Right cardiac atrium (tissue), 5 donors: ENCODE measurements around the gene SLC2A14. TPM values are rescaled to one million over a fixed set of nuclear protein-coding genes. Genes with fewer than 3 reads are reported as not detected.
"Not testable (repeated sequence)": the region's sequence is repeated elsewhere in the genome, so short reads cannot be mapped to it uniquely, and the experiment has no call there.

Source experiments
- ATAC-seq, 2 donors: fragments of 200-7000 bp; cut with Tn5 transposase; one replicate each; pipeline versions ENCODE4 v1.8.0 to v1.9.1; 2020; ENCODE audit warnings: moderate library complexity in 2 of 2, mild to moderate bottlenecking in 1 of 2
- DNase-seq, 3 donors: peaks; one replicate each; pipeline ENCODE4 v3.0.0-alpha.2; 2020
- H3K27ac ChIP-seq: one replicate; pipeline ENCODE4 v1.5.1; 2013; ENCODE audit warnings: mild to moderate bottlenecking, low read length, control low read depth, moderate library complexity
- H3K27me3 ChIP-seq: one replicate; pipeline ENCODE4 v1.6.1; 2013; ENCODE audit not compliant: control insufficient read depth, insufficient read depth
- H3K4me1 ChIP-seq: one replicate; pipeline ENCODE4 v1.6.1; 2013; ENCODE audit warnings: low read length; ENCODE audit not compliant: control insufficient read depth, insufficient read depth
- H3K4me3 ChIP-seq: one replicate; pipeline ENCODE4 v1.5.1; 2013; ENCODE audit warnings: low read length, control low read depth
- H3K9me3 ChIP-seq: one replicate; pipeline ENCODE4 v1.6.1; 2013; ENCODE audit warnings: low read length; ENCODE audit not compliant: control insufficient read depth
- WGBS: extraction: QIAGEN DNeasy Blood & Tissue Kit; methylation state at CpG from one replicate; pipeline ENCODE4 v1.1.7; 2013; 5-methylcytosine and 5-hydroxymethylcytosine counted together
- intact Hi-C, 4 donors: fragments of 100-400 bp; cut with DNase I; formaldehyde crosslinking; loops; one replicate each; pipeline versions ENCODE4 v1.11.0 to v1.14.0; 2022 to 2023
- long read RNA-seq, 4 donors: library from polyadenylated mRNA; unstranded; transcript quantifications; one replicate each; pipeline ENCODE4 v2.0.0, GENCODE V29; 2020 to 2021
- polyA plus RNA-seq: library from polyadenylated mRNA; stranded (reverse); fragments of 200-250 nt; gene quantifications from one replicate; pipeline ENCODE4 v1.2.3, GENCODE V29; 2013
- total RNA-seq, 4 donors: library from RNA; stranded (reverse); fragmentation: NEBNext Ultra II Directional; extraction: Animal tissue kit (Norgen Biotek cat#: 25700); gene quantifications; one replicate each; pipeline ENCODE4 v1.2.1, GENCODE V29; 2021
- donor health status: healthy with polysubstance abuse.
- donor health status: DM: no; HTN: yes; CAD: no.
- donor health status: DM: no; HTN: no; CAD: no.
- donor health status: DM: no; HTN: yes; CAD: no; lungs with severe emphysema.
- donor health status: DM: yes; HTN: yes; CAD: no.

Gene SLC2A14
- total RNA-seq (1 to 10 TPM in 1 of 4 donors, not detected in 3; 1.4 TPM), polyA plus RNA-seq (not detected)
- long read RNA-seq, donor 1: 0 reads
- long read RNA-seq, donor 2: 0 reads
- long read RNA-seq, donor 3: 0 reads
- long read RNA-seq, donor 4: 0 reads

DNA sequence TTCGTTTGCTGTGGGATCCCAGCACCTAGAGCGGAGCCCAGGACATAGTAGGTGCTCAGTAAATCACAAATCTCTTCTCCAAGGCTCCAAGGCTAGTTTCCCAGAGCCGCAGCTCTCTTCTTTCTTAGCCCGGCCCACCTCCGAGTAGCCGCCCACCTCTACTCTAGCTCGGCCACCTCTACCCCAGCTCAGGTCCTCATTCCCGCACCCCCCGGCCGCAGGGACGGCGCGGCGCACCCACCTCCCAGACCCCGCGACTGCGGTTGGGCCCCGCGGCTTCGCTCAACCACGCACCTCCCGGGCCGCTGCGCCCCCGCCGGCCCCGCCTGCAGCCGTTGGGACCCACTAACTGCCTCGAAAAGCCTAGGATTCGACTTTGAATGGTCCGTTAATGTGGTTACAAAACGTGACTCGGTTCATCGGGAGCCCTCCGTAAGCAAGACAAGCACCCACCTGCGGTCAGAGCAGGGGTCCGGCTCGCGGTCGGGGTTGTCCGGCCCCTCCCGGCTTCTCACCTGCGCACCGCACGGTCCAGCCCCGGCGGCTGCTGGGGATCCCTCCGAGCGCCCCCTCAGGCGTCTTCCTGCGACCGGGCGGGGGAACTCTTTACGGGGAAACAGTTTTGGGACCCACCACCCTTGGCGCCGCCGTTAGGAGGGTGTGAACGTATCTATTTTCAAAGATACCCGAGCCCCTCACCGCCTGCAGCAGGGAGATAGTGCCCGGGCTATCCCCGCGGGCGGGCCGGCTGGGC, at the start of gene SLC2A14:
TSS of gene SLC2A14 (minus strand) at position 350 of the 754 bp plus-strand sequence. CDS start 3,035 bp downstream, outside the sequence.
- peak within 1 kb of the TSS; percentile 5 for H3K4me3 ChIP-seq
- H3K9me3 ChIP-seq: no peaks in the 10 kb centered on the region
- intact Hi-C loops: no loop called here
- DNase-seq (no peak), ATAC-seq (no peak)
- H3K4me1 ChIP-seq: no peaks in the 10 kb centered on the region
- H3K27me3 ChIP-seq: peaks cover 3% of the 10 kb centered on the region
- 10% methylated on average over 65 of the region's 65 CpGs for WGBS
- no peak within 1 kb of the TSS for H3K27ac ChIP-seq

DNA sequence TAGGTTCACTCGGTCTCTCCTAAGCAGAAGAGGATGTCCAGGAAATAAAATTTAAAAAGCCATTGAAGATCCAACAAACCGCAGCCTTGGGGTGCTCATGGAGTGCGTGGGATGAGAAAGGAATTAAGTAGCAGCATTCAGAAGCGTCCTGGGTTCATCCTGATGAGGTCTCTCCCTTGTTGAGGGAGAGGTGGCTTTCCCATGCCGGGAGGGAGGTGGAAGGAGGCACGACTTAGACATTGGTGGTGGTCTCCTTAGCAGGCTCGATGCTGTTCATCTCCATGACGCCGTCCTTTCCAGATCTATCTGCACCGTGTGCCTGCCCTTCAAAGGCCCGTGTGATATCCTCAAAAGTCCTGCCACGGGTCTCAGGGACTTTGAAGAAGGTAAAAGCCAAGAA, 48.5 kb upstream of the SLC2A14 start:
- ATAC-seq, intact Hi-C loops, H3K27me3 ChIP-seq, H3K27ac ChIP-seq, H3K4me3 ChIP-seq, H3K4me1 ChIP-seq, H3K9me3 ChIP-seq, DNase-seq: not testable (repeated sequence)
- WGBS: 83% methylated on average over 11 of the region's 12 CpGs

DNA sequence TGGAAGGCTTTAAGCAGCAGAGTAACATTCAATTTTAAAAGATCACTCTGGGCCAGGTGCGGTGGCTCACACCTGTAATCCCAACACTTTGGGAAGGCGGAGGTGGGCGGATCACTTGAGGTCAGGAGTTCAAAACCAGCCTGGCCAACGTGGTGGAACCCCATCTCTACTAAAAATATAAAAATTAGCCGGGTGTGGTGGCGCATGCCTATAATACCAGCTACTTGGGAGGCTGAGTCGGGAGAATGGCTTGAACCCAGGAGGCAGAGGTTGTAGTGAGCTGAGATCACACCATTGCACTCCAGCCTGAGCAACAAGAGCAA, 45.5 kb upstream of the SLC2A14 start:
- H3K4me3 ChIP-seq, H3K27me3 ChIP-seq, H3K4me1 ChIP-seq, H3K9me3 ChIP-seq, ATAC-seq, DNase-seq, H3K27ac ChIP-seq, intact Hi-C loops: not testable (repeated sequence)
- 91% methylated on average over 7 of the region's 7 CpGs for WGBS

DNA sequence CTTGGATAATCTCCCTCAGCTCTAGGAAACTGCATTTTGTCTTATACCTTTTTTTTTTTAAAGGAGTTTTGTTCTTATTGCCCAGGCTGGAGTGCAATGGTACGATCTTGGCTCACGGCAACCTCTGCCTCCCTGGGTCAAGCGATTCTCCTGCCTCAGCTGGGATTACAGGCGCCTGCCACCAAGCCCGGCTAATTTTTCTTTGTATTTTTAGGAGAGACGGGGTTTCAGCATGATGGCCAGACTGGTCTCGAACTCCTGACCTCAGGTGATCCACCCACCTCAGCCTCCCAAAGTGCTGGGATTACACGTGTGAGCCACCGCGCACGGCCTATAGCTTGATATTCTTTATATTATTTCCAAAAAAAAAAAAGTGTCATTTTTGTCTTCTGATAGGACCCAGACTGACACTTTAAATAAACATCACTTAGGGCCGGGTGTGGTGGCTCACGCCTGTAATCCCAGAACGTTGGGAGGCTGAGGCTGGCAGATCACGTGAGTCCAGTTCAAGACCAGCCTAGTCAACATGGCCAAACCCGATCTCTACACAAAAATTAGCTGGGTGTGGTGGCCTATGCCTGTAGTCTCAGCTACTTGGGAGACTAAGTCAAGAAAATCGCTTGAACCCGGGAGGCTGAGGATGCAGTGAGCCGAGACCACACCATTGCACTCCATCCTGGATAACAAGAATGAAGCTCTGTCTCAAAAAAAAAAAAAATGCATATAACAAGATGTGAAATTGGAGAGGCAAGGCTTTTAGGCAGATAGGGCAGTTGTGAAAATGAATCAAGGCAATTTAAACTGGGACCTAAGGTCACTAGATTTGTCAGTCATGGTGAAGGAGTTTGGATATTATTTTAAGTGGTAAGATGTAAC, 44.9 kb upstream of the SLC2A14 start:
- H3K4me3 ChIP-seq: no peak overlapping the region
- H3K4me1 ChIP-seq: no peaks in the 10 kb centered on the region
- no peak overlapping the region for H3K27ac ChIP-seq
- DNase-seq (no peak), ATAC-seq (no peak)
- no peaks in the 10 kb centered on the region for H3K9me3 ChIP-seq
- 92% methylated on average over 19 of the region's 19 CpGs for WGBS
- H3K27me3 ChIP-seq: no peaks in the 10 kb centered on the region
- intact Hi-C loops: no loop called here

DNA sequence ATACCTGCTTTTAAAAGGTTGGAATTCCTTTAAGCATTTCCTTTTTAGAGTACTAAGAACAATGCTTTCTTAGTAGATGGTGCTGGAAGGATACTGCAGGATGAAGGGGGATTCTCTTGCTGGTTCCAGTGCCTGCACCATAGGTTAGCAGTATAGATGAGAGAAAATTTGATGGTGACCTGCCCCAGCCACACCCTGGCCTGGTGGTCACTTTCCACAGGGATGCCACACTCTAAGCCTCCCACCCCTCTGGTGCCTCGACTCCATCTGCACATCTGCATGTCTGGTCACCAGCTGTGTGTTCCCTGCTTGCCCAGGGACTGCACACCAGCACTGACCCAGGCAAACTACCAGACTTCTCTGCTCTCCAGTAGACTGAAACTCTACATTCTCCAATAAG, 44.2 kb upstream of the SLC2A14 start:
- Histone ChIP-seq H3K27me3 (no peaks in the 10 kb centered on the region), H3K27ac (no peak overlapping the region), H3K9me3 (no peaks in the 10 kb centered on the region), H3K4me3 (no peak overlapping the region), H3K4me1 (no peaks in the 10 kb centered on the region)
- 46% methylated on average over 1 of the region's 1 CpG for WGBS
- intact Hi-C loops: no loop called here
- DNase-seq (no peak), ATAC-seq (peak in 1 of 2 donors; percentile 36)

DNA sequence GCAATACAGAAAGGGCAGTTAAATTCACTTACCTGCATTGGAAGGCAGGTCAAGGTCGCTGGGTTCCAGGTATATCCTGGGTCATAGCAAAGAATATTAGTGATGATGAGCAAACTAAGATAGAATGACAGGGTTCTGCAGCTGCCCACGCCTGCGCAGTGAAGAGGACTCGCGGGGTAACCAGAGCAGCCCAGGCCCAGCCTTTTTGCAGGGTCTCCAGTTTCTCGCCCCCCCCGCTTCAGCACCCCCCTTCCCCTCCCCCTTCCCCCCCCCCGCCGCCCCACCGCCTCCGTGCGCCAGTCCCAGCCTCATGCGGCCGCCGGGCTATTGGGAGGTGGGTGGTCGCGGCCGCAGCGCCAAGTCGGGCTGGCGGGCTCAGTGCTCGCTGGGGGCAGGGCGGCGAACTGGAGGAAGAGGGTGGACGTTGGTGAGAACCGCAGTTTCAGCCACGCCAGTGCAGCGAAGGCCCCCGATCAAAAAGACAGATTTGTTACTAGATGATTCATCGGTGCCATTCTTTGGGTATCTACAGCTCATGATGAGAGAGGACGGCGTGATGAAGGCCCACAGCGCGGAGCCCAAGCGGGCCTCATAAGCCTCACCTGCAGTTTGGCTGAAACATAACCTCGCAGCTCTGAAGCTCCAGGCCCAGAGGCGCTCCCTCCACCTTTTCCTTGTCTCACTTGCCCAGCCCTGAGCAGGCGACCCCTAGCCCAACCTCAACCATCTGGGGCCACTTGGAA, 43.1 kb upstream of the SLC2A14 start:
- Histone ChIP-seq H3K4me1 (no peaks in the 10 kb centered on the region), H3K27ac (no peak overlapping the region), H3K4me3 (no peak overlapping the region), H3K9me3 (no peaks in the 10 kb centered on the region), H3K27me3 (no peaks in the 10 kb centered on the region)
- 38% methylated on average over 38 of the region's 38 CpGs for WGBS
- intact Hi-C loops: no loop called here
- peak in 1 of 2 donors; percentile 28 for ATAC-seq
- DNase-seq: no peak

DNA sequence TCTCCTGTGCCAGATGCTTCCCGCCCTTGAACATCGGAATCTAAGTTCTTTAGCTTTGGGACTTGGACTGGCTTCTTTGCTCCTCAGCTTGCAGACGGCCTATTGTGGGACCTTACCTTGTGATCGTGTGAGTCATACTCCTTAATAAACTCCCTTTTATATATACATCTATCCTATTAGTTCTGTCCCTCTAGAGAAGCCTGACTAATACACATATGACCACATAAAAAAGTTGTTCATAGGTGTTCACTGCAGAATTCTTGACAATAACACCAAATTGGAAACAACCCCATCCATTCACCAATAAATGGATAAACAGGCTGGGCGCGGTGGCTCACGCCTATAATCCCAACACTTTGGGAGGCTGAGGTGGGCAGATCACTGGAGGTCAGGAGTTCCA, 37.4 kb upstream of the SLC2A14 start:
- intact Hi-C loops, H3K27ac ChIP-seq, H3K4me3 ChIP-seq, H3K27me3 ChIP-seq, ATAC-seq, DNase-seq, H3K9me3 ChIP-seq, H3K4me1 ChIP-seq: not testable (repeated sequence)
- WGBS: 81% methylated on average over 7 of the region's 7 CpGs

DNA sequence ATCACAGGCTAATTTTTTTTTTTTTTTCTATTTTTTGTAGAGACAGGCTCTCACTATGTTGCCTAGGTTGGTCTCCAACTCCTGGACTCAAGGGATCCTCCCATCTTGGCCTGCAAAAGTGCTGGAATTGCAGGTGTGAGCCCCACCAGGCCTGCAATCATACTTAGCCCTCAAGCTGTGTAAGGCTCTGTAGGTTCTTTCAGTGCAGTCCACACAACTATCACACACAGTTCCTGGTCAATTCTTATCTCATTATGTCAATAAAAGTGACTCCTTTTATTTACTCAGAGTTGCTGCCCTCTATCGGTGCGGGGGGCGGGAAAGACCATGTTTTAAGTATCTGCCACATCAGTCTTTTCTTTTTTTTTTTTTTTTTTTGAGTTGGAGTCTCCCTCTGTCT, 34.3 kb upstream of the SLC2A14 start:
- peak; percentile 57 to 80 for ATAC-seq
- intact Hi-C loops: no loop called here
- 22% methylated on average over 3 of the region's 3 CpGs for WGBS
- Histone ChIP-seq H3K4me3 (no peak overlapping the region), H3K27me3 (no peaks in the 10 kb centered on the region), H3K9me3 (no peaks in the 10 kb centered on the region), H3K27ac (no peak overlapping the region), H3K4me1 (no peaks in the 10 kb centered on the region)
- DNase-seq: no peak

DNA sequence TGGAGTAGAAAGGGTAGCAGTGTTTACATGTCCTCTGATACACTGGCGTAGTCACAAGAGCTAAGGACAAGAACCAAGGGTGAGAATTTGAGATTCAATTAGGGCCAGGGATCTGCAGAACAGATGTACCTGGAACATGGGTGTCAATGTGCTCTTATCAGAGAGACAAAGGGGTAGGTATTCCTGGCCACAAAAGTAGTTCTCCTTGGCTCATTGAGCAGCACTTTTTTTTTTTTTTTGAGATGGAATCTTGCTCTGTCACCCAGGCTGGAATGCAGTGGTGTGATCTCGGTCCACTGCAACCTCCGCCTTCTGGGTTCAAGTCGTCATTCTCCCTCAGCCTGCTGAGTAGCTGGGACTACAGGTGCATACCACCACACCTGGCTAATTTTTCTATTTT, 33.6 kb upstream of the SLC2A14 start:
- H3K27me3 ChIP-seq, H3K4me1 ChIP-seq, H3K9me3 ChIP-seq, H3K4me3 ChIP-seq, H3K27ac ChIP-seq, ATAC-seq, DNase-seq, intact Hi-C loops: not testable (repeated sequence)
- WGBS: 74% methylated on average over 4 of the region's 4 CpGs

DNA sequence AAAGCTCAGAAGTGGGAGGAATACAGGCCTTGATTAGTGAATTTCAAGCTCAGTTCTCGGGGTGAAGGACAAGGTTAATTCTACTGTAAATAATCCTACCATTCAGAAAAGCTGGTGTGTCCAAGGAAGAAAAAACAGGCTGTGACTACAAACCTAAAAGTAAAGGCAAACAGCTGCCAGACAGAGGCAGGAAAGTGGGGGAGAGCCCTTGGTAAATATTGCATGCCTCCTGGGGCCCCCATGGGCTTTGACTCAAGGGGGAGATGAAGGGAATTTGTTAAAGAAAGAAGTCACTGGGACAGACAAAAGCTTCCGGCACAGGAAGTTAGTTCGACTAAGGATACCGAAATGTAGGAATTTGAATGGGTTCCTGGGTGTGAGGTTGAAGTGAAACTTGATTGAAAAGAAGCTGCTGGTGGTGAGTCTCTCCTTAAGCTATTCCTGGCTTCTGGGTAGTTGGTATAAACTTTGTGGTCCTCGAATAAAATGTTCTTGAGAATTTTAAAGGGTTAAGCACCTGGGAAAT, 32.9 kb upstream of the SLC2A14 start:
- H3K27me3 ChIP-seq, H3K4me3 ChIP-seq, DNase-seq, intact Hi-C loops, ATAC-seq, H3K4me1 ChIP-seq, H3K9me3 ChIP-seq, H3K27ac ChIP-seq: not testable (repeated sequence)
- WGBS: 34% methylated on average over 2 of the region's 5 CpGs
